Omental fat pad (tissue), 4 donors: ENCODE results near the gene AMZ2. TPM values are rescaled to one million over a fixed set of nuclear protein-coding genes. Genes with fewer than 3 reads are reported as not detected.
"Not testable (repeated sequence)": the region's sequence is repeated elsewhere in the genome, so short reads cannot be mapped to it uniquely, and the experiment has no call there.

Experiments
- ATAC-seq: fragments of 150-250 bp; one replicate; pipeline ENCODE4 v1.9.1; 2016; ENCODE audit warnings: mild to moderate bottlenecking, moderate library complexity; ENCODE audit not compliant: low FRiP score
- DNase-seq: peaks from one replicate; pipeline ENCODE4 v3.0.0-alpha.2; 2019; ENCODE audit warnings: low spot score
- CTCF ChIP-seq, 3 donors: fragments of 450-650 bp; IDR thresholded peaks; one replicate each; pipeline ENCODE4 v1.5.1; 2016 to 2017; ENCODE audit warnings: antibody characterized with exemption in 3 of 3, mild to moderate bottlenecking in 3 of 3, moderate library complexity in 2 of 3
- total RNA-seq, 4 donors: library from RNA; depleted of rRNA; stranded (reverse); fragments of >200 nt; gene quantifications; one replicate each; pipeline ENCODE4 v1.1.0, GENCODE V29; 2016

AMZ2 gene
- total RNA-seq, 4 donors from 2014 or later: 26.6 to 59.6 (median 48.1) TPM

- DNase-seq (peak; percentile 88), ATAC-seq (peak; percentile 86)
- peak in 2 of 3 donors; percentile 65 to 68 for TF ChIP-seq CTCF (IDR thresholded peaks at IDR 0.05)
These were observed 42.5 kb upstream of the AMZ2 start for GRCh38 chr17:68205251-68205807.

GRCh38 chr17:68205808-68206720 is 41.8 kb upstream of the AMZ2 start:
- DNase-seq (no peak), ATAC-seq (peak; percentile 53)
- TF ChIP-seq CTCF (IDR thresholded peaks at IDR 0.05): no peak

- TF ChIP-seq CTCF (IDR thresholded peaks at IDR 0.05): no peak
- no peak for ATAC-seq
These were observed 40.1 kb upstream of the AMZ2 start for GRCh38 chr17:68207651-68208253.

GRCh38 chr17:68208651-68209050 is 39.2 kb upstream of the AMZ2 start:
- DNase-seq, ATAC-seq: not testable (repeated sequence)

More at GRCh38 chr17:68207651-68208253, 40.1 kb upstream of the AMZ2 start:
- DNase-seq: no peak

- not testable (repeated sequence) for ATAC-seq, DNase-seq
These were observed 38.5 kb upstream of the AMZ2 start for GRCh38 chr17:68209191-68209900.

- TF ChIP-seq CTCF (IDR thresholded peaks at IDR 0.05): no peak
- ATAC-seq (no peak), DNase-seq (no peak)
These were observed 37.1 kb upstream of the AMZ2 start for GRCh38 chr17:68210570-68211315.

GRCh38 chr17:68213428-68214411 is 34.1 kb upstream of the AMZ2 start:
- DNase-seq, ATAC-seq: not testable (repeated sequence)

- ATAC-seq: not testable (repeated sequence)
These were observed 32.4 kb upstream of the AMZ2 start for GRCh38 chr17:68215453-68215852.

GRCh38 chr17:68219429-68219828 is 28.4 kb upstream of the AMZ2 start:
- DNase-seq: not testable (repeated sequence)

More at GRCh38 chr17:68215453-68215852, 32.4 kb upstream of the AMZ2 start:
- not testable (repeated sequence) for DNase-seq

GRCh38 chr17:68220186-68220585 is 27.7 kb upstream of the AMZ2 start:
- DNase-seq, ATAC-seq: not testable (repeated sequence)

More at GRCh38 chr17:68219429-68219828, 28.4 kb upstream of the AMZ2 start:
- not testable (repeated sequence) for ATAC-seq

GRCh38 chr17:68220786-68221185 is 27.1 kb upstream of the AMZ2 start:
- not testable (repeated sequence) for DNase-seq, ATAC-seq
